Fibroblast of skin of left quadriceps (primary cell): ENCODE results near the gene APOL2.
"Not testable (repeated sequence)": the region's sequence is repeated elsewhere in the genome, so short reads cannot be mapped to it uniquely, and the experiment has no call there.

Experiments used
- DNase-seq, 2 experiments: peaks; one replicate each; pipeline ENCODE4 v3.0.0-alpha.2; 2013; ENCODE audit warnings: low read depth in 2 of 2

The APOL2 gene

DNA sequence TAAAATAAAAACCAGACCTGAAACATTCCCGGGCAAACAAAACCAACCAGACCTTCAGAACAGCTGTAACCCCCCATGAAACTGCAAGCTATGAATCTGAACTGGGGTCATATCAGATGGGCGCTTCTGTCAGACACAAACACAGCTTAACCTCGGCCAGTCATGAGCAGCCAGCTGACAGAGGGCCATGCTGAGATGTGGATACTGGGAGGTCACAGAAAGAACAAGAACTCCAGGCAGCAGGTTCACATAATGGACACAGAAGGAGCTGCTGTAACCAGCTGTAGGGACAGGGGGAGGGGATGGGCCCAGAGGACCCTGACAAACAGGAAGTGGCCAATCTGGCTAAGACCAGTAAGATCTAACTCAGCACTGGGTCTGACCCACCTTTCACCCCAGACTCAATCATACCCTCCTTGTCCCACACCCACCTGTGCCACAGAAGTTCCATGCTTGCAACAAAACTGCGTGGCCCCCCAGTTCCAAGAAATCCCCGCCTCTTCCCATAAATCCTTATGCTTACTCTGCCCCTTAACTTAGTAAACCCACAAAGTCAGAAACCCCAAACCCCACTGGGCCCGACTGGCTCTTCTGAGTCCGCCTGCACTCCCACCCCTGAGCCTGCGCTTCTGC, 41.7 kb downstream of the APOL2 start:
- no peak for DNase-seq

DNA sequence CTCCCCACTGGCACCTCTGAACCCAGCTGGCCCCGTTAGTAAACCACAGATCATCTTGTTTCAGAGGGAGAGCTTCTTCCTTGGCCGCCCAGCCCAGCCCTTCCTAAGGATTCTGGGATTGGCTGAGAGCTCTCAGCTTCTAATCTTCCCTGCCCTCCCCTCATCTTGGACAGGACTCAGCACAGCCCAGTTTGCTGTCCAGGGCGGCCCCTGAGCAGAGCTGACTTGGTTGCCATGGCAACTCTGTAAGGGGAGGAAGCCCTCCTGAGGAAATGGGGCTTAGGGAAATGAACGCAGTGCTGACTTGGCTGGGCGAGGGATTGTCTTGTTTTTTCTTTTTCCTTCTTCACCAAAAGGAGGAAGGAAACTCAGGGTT, 42.3 kb downstream of the APOL2 start:
- peak; percentile 62 to 67 for DNase-seq

DNA sequence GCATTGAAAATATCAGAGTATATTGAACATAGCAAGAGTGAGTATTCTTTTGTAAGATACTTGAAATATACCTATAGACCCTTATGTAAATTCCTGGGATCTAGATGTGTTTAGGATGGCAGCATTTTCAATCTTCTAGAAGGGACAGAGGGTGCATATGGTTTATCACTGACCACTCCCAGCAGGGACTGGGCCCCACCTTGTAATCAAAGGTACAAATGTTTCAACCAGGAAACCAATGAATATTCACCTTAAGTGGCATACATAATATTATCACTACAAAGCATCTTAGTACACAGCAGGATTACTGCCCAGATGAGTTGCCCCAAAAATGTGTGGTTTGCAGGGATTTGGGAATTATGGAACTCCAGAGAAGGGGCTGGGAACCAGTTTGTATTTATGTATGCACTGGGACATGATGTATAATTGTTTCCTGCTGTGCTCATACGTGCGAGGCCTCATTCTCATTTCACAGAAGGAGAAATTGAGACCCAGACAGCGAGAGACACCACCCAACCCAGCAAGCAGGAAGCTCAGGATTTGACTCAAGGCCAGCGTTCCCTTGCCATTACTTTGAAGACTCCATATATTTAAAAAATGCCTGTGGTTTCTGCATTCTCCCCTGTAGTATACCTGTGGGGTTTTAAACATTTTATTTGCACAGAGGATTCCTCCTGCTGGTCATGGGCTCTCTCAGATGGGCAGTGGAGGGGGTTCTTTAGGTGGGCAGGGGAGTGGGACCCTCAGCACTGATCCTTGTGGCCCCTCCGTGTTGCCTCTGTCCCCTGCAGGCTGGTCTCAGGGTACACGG, 42.9 kb downstream of the APOL2 start:
- DNase-seq: no peak

DNA sequence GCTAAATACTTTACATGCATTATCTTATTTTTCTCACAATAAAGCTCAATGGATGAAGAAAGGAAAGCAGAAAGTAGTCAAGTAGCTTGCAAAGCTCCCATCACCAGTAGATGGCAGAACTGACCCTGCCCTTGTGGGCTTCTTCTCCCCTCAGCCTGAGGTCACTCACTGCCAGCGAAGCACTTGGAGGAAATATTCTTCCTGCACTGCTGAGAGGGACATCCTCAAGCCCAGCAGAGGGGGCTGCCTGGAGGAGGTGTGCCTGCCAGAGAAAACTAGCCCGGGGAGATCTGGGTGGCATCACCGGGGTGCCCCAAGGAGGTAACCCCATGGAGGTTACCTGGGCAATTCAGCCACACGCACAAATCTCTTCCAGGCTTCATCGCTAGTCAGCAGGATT, 44.4 kb downstream of the APOL2 start:
- peak; percentile 49 to 55 for DNase-seq

DNA sequence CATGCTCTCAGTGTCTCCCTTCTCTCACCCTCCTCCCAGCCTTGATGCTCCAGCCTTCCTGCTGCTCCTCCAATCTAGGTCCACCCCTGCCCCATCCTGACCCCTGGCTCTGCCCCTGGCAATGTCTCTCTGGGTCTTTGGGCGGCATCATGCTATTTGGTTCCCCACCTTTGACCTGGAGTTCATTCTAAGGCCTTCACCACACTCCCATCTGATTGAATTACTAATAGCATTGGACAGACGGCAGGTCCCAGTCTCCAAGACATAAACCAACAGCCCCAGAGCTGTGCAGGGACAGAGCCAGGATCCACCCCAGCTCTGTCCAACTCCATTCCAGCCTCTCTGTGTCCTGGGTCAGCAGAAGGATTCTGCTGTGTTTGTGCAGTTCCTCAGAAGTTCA, 44.9 kb downstream of the APOL2 start:
- DNase-seq: no peak

DNA sequence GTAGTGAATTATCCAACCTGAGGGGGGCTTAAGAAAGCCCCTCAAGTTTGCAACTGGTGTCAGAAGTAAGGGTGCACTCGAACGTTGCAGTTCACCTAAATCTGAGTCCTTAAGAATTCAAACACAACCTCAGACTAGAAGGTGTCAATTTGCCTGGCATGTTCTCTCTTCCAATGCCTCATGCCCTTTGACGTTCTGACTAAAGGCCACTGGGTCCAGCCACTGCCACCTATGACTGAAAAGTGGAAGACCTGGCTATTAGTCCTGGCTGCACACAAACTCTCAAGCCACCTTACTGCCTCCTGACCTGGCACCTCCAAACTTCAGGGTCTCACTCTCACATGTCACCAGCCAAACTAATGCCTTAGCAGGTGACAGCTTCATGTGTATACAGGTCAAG, 45.8 kb downstream of the APOL2 start:
- no peak for DNase-seq

DNA sequence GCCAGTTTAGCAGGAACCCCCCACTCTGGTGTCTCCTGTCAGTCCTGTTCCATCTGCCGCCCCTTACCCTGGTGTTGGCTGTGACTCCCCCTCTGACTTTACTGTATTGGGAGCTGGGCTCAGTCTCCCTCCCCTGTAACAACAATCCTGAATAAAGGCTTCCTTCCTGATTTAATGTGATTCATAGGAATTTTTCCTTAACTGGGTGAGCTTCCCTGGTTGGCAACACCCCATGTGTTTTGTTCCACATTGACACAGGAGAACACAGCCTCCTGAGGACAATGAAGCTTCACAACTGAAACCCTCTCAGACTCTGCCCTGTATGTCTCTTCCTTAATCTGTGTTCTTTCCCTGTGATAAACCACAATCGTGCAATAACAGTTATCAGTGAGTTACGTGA, 46.2 kb downstream of the APOL2 start:
- DNase-seq: no peak

DNA sequence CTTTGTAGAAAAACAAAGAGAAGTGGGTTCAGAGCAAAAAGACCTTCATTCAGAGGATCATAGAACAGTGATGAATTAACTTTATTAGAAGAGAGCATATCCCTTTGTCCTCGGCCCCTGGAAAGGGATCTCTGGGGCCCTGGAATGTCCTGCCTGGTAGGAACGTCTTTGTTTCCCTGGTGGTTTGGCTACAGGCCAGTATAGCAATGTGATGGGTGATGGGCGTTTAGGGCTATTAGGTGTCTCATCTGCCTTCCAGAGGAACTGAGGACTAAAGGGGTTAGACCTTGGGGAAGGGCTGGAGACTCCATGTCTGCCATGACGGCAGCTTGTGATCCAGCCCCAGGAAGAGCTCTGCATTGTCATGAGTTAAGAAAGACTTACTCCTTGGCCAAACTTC, 46.8 kb downstream of the APOL2 start:
- no peak for DNase-seq

DNA sequence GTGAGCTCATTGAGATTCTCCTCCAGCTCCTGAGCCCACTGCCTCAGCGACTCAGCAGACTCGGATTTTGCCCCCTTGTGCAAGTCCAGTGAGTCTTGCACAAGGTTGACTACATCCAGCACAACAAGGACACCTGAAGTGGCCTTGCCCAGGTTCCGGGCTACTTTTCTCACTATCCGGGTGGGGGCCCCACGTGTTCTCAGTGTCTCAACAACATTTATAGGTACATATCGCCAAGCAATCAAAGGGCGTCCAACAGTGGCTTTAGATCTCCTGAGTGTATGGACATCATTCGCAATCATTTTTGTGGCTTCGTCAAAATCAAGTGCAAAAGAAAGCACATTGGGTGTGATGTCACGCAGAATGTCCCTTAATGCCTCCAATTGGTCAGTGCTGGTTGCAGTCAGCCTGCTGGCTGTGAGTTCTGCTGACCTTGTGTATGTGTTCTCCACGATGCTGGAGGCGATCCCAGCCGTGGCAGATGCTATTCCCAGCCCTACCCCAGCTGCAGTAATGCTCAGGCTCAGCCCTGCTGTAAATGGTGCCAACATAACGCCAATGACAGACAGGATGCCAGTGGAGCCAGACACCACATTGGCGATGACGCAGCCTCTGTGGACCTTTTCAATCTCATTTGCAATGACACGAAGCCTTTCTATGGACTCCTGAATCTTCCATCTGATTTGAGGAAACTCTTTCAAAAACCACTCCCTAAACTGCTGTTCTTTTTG, 48.1 kb downstream of the APOL2 start:
- DNase-seq: no peak

DNA sequence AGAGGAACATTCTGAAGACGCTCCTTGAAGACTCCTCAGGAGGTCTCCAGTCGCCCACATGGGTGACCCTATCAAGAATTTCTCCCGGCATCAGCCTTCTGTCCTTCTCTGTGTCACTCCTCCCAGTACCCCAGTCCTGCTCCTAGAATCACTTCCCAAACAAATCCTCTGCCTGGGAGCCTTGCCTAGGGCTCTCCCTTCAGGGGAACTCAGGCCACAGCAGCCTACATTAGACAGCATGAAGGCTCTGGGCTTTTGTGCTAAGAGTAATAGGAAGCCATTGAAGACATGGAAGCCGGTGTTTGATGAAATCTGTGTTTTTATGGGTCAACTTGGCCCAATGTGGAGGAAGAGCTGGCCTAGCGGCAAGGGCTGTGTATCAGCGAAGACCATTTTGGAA, 51.5 kb downstream of the APOL2 start:
- DNase-seq: not testable (repeated sequence)

DNA sequence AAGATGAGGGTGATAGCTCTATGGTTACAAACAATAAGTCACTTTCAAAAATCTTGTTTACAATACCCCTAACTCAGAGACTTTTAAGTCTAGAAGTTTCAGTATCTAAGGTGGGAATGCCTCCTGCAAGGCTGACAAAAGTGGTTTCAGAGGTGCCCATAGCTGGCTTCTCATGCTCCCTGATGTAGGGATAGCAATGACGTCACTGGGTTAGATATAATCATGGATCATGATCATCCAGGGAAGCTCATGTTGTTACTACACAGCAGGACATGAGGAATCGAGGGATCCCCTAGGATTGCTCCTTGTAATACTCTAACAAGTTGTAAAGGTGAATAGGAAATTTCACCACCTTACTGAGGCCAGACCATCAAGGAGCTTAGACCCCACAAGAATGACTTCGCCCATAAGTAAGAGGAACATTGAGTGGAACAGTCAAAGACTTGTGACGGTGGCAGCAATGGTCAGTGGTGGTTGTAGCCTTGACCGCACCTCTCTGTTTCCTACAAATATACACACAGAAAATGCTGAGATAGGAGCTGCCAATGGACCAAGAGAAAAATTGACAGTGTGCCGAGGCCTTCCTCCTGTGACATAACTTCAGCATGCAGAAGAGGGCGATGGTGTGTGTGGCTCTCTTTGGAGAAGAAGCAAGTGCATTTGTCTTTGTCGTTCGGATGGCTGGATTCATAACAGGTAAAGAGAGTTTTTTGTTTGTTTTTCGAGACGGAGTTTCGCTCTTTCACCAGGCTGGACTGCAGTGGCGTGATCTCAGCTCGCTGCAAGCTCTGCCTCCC, 53.3 kb downstream of the APOL2 start:
- DNase-seq: no peak

DNA sequence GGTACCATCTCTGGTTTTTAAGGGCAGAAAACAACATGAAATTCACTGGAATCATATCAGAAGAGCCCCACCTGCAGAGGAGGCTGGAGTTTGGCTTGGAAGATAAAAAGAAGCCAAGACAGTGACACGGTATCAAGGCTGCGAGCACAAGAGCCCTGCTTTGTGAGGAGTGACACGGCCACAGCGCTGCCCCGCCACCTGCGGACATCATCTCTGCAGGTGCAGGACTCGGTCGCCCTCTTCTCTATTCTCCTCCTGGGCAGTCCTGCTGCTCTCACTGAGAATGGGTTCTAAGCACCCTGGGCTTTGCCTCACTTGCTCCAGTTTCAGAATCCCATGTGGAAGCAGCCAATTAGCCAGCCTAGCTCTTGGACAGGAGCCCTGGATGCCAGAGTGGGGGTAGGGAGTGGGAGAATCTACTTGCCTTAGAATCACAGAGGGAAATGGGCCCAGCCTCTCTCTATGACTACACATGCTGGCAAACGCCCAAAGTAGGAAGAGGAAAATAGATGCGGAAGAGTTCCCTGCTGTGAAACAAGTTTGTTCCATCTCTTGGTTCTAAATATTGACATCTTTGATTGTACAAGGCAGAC, 54.8 kb downstream of the APOL2 start:
- no peak for DNase-seq

DNA sequence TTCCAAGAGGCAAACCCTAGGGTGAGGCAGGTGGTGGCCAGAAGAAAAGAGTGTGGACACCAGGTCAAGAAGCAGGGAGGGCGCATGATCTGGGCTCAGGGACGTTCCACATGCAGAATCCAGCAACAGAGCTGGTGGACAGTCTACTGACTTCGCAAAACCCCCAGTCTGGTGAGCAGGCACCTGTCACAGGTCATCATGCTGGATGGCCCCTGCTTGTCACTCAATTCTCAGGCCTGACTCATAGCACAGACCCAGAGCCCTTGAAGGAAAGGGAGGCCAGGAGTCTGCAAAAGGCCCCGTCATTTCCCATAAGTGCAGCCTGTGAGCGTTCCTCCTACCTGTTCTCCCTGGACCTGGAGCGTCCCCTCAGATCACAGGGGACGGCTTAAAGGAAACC, 55.9 kb downstream of the APOL2 start:
- DNase-seq: no peak

DNA sequence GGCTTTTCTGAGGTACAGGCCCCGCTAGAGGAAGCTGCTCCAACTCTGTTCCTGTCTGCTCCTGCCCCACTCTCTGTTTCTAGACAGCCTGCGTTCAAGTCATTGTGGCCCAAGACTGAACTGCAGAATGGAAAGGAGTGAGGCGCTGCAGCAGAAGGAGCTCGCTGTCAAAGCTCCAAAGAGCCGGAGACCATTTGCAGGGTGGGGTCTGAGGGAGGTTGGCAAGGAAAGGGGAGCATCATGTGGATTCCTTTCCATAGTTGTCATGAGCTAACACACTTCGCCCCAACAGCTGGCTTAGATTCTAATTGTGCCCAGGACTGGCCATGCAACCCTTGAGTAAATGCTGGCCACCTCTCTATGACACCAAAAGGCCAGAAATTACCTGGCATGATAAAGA, 56.5 kb downstream of the APOL2 start:
- DNase-seq: no peak

DNA sequence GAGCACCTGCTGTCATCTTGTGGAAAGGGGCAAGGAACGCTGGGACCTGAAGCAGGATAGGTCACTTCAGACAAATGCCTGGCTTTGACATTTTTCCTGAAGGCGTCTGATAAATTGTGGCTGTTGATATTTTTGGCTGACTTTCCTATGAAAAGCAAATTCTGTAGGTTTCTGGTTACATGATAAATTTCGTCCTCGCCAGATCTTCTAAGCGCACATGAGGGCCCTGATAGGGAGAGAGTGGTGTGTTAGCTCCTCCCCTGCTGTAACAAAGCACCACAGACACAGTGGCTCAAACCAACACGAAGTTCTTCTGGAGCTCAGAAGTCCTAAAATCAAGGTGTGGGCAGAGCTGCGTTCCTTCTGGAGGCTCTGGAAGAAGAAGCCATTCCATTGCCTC, 57.3 kb downstream of the APOL2 start:
- DNase-seq: no peak

DNA sequence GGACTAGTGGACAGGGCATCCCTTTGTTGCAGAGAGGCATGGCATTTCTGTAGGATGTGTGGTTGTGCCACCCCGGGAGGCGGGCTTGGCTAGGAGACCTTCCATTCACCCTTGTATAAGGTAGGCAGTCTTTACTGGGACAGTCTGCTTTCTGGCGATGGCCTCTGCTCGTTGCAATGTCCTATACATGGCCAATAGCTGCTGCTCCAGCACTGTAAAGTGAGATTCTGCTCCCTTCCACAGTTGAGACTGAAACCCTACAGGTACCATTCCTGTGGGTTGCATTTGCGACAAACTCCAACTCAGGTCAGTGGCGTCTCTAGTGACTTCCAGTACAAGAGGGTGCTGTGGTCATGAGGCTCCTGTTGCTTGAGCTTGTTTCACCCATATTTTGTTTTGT, 58.4 kb downstream of the APOL2 start:
- DNase-seq: no peak

DNA sequence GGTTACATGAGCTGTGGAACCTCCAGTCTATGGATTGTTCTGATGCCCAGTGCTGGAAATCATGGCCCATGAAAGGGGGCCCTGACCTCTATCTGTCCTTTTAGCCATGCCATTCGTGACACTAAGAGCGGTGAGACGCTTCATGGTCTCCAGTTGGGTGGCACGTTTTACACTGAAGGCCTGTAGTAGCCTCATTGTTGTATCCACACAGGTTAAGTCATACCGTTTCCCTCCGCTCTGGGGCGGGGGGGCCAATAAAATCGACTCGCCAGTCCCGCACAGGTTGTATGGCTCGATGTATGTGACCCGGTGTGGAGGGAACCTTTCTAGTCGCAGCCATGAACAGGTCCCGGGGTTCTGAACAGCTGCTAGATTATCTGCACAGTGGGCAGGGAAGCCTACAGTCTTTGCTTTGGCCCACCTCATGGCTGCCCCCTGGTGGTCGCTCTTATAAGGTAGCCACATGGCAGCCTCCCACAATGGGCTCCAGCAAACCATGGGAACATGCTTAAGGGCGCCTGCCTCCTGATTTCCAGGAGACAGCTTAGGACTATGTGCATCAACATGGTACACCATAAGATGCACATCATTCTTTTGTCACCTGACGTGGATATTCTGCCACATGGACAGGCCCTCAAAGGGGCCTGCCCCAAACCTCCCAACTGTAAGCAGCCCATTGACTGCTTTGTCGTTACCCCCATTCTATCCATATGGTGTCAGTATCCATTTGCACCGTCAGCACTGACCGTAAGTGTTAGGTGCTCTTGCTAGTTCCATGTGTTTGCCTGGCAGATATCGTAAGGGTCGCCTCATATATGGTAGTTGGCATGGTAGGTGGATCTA, 59.1 kb downstream of the APOL2 start:
- no peak for DNase-seq

DNA sequence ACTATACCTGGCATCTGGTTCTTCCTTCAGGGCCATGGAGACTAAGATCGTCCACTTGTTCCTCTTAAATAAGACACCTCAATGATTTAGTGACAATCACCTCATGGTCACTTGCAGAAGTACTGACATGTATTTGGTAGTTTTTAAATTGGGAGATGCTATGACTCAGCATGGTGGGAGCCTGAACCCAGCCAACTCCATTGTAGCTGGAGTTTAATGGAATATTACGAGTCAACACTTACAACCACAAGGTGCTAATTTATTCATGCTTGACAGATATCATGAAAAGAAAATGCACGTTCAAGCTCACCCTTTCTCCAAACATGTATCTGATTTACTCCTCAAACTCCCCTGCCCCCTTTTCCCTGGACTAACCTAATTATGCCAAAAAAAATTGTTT, 62.2 kb downstream of the APOL2 start:
- DNase-seq: no peak
